ENCODE results near the gene MED12L.

DNA sequence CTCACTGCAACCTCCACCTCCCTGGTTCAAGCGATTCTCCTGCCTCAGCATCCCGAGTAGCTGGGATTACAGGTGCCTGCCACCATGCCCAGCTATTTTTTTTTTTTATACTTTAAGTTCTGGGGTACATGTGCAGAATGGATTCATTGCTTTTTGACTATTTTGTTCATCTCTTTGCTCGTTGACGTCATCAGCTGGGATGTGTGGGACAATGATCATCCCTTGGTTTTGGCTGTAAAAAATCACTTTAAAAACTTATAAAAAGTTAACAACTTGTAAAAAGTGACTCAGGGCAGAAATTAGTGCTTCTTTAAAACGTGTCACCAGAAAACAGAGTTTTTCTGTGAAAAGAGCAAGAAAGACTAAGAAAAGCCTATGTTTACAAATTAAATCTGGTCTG lies 337.6 kb downstream of the MED12L start:
- TF ChIP-seq GATA3 (IDR thresholded peaks at IDR 0.05; ENCODE audit: low read depth, low read length) (no peak), GATA2 (IDR thresholded peaks at IDR 0.05; ENCODE audit: low read depth, low read length) (no peak)
